Stomach (tissue), 4 donors: ENCODE data around the gene RASA3.
"Not testable (repeated sequence)": the region's sequence is repeated elsewhere in the genome, so short reads cannot be mapped to it uniquely, and the experiment has no call there.

ENCODE experiments used
- CTCF ChIP-seq, 7 experiments: fragments of 450-650 bp in 4 of 7; fragments of 200-600 bp in 3 of 7; sonication (generic) in 3 of 7; IDR thresholded peaks; one replicate each; pipeline ENCODE4 v1.5.1; 2016 to 2019; ENCODE audit warnings: antibody characterized with exemption in 7 of 7, control low read depth in 2 of 7, mild to moderate bottlenecking in 1 of 7
- POLR2A ChIP-seq, 4 donors: fragments of 450-650 bp; IDR thresholded peaks; one replicate each; pipeline ENCODE4 v1.6.1; 2016; ENCODE audit warnings: antibody characterized with exemption in 4 of 4, control low read depth in 2 of 4, mild to moderate bottlenecking in 1 of 4, moderate library complexity in 1 of 4

- TF ChIP-seq CTCF, POLR2A (IDR thresholded peaks at IDR 0.05): not testable (repeated sequence)
Observed at GRCh38 chr13:114117341-114117874, 15.0 kb downstream of the RASA3 start.
